ENCODE results near the gene SHE.

The SHE gene

DNA sequence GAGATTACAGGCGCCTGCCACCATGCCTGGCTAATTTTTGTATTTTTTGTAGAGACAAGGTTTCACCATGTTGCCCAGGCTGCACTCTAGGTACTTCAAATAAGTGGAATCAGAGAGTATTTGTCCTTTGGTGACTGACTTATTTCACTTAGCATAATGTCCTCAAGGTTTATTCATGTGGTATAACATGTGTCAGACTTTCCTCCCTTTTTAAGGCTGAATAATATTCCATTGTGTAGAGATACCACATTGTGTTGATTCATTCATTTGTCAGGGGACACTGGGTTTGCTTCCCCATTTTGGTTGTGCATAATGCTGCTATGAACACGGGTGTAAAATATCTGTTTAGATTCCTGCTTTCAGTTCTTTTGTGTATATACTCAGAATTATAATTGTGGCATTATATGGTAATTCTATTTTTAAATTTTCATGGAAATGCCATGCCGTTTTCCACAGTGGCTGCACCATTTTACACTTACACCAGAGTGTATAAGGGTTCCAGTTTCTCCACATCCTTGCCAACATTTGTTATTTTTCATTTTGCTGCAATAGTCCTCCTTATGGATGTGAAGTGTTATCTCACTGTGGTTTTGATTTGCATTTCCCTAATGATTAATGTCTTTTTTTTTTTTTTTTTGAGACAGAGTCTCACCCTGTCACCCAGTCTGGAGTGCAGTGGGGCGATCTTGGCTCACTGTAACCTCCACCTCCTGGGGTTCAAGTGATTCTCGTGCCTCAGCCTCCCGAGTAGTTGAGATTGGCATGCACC is 62.0 kb downstream of the SHE start:
- TF ChIP-seq TAF1 (IDR thresholded peaks at IDR 0.05; ENCODE audit: borderline replicate concordance, low read depth, low read length) (no peak), POLR2AphosphoS5 (IDR thresholded peaks at IDR 0.05; ENCODE audit: low read depth, low read length) (no peak), POLR2A (IDR thresholded peaks at IDR 0.05; ENCODE audit: low read depth, low read length) (no peak)
- no peak for DNase-seq (ENCODE audit: insufficient read length)
- FAIRE-seq: peak; percentile 54

DNA sequence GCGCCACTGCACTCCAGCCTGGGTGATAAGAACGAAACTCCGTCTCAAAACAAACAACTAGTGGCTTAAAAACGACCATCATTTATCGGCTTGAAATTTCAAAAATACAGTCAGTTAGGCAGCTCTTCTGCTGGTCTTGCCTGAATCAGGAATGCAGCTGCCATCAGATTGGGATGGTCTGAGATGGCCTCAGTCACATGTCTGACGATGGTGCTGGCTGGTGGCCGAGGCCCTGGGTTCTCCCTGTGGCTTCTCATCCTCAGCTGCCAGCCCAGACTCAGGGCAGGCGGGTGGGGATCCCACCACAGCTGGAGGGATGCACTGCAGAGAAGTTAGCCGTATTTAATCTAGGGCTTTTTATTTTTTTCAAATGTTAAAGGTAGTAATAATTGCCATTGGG is 65.8 kb downstream of the SHE start:
- TF ChIP-seq POLR2A (IDR thresholded peaks at IDR 0.05; ENCODE audit: low read depth, low read length): no peak
- TF ChIP-seq POLR2AphosphoS5 (IDR thresholded peaks at IDR 0.05; ENCODE audit: low read depth, low read length): no peak
- no peak for TF ChIP-seq TAF1 (IDR thresholded peaks at IDR 0.05; ENCODE audit: borderline replicate concordance, low read depth, low read length)
- FAIRE-seq (no peak), DNase-seq (ENCODE audit: insufficient read length) (no peak)

GRCh38 chr1:154435599-154436200 is 66.5 kb downstream of the SHE start:
- FAIRE-seq (no peak), DNase-seq (ENCODE audit: insufficient read length) (no peak)
- TF ChIP-seq TAF1 (IDR thresholded peaks at IDR 0.05; ENCODE audit: borderline replicate concordance, low read depth, low read length) (no peak), POLR2AphosphoS5 (IDR thresholded peaks at IDR 0.05; ENCODE audit: low read depth, low read length) (no peak), POLR2A (IDR thresholded peaks at IDR 0.05; ENCODE audit: low read depth, low read length) (no peak)

DNA sequence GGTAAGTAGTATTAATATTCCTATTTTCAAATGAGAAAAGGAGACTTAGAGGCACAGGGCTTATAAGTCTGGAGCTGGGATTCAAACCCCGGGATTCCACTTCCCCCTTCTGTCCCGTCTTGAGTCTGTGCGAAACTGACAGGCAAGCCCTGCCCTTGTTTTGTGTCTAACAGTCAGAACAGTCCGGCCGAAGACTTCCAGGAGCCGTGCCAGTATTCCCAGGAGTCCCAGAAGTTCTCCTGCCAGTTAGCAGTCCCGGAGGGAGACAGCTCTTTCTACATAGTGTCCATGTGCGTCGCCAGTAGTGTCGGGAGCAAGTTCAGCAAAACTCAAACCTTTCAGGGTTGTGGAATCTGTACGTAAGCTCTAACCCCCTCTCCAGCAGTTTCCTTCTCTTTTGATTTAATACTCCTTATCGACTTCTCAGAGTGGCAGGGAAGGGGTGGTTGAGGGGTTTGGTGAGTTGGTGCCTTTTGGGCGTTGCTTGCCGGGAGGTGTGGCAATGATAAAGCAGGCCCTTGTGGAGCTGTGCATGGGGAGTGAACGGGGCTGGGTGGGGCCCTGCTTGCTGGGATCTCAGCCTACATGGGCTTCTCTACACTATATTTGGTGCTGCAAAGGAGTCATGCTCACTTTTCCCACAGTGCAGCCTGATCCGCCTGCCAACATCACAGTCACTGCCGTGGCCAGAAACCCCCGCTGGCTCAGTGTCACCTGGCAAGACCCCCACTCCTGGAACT is 67.7 kb downstream of the SHE start:
- TF ChIP-seq POLR2AphosphoS5 (IDR thresholded peaks at IDR 0.05; ENCODE audit: low read depth, low read length): no peak
- no peak for TF ChIP-seq TAF1 (IDR thresholded peaks at IDR 0.05; ENCODE audit: borderline replicate concordance, low read depth, low read length)
- no peak for TF ChIP-seq POLR2A (IDR thresholded peaks at IDR 0.05; ENCODE audit: low read depth, low read length)
- DNase-seq (ENCODE audit: insufficient read length) (no peak), FAIRE-seq (no peak)

DNA sequence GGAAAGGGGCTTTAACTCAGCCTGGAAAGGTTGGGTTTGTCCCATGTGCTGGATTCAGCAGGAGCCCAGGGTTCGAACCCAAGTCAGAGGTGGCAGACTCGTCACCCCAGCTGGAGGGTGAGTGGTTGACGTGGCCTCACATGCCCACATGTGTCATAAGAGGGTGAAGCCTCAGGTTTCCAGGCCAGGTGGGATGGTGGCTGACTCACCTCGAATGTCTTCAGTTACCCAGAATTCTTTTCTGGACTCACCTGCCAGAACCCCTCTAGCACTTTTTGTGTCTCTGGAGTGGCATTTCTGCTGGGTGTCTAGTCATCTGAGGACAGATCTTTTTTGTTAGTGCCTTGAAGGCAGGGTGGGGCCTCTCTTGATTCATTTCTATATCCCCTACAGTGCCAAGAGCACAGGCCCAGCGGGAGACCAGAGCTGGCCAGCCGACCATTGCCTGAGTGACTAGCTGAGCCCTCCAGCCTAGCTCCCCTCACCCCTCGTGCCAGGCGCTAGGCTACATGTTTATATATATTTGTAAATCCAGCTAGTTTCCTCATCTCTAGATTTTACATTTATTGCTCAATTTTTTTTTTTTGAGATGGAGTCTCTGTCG is 68.9 kb downstream of the SHE start:
- no peak for FAIRE-seq
- TF ChIP-seq POLR2A (IDR thresholded peaks at IDR 0.05; ENCODE audit: low read depth, low read length) (no peak), POLR2AphosphoS5 (IDR thresholded peaks at IDR 0.05; ENCODE audit: low read depth, low read length) (no peak), TAF1 (IDR thresholded peaks at IDR 0.05; ENCODE audit: borderline replicate concordance, low read depth, low read length) (no peak)
- DNase-seq (ENCODE audit: insufficient read length): no peak

- no peak for TF ChIP-seq TAF1 (IDR thresholded peaks at IDR 0.05; ENCODE audit: borderline replicate concordance, low read depth, low read length)
- no peak for TF ChIP-seq POLR2AphosphoS5 (IDR thresholded peaks at IDR 0.05; ENCODE audit: low read depth, low read length)
- no peak for TF ChIP-seq POLR2A (IDR thresholded peaks at IDR 0.05; ENCODE audit: low read depth, low read length)
- no peak for FAIRE-seq
- no peak for DNase-seq (ENCODE audit: insufficient read length)
Measured at GRCh38 chr1:154431586-154432373, 70.4 kb downstream of the SHE start.

DNA sequence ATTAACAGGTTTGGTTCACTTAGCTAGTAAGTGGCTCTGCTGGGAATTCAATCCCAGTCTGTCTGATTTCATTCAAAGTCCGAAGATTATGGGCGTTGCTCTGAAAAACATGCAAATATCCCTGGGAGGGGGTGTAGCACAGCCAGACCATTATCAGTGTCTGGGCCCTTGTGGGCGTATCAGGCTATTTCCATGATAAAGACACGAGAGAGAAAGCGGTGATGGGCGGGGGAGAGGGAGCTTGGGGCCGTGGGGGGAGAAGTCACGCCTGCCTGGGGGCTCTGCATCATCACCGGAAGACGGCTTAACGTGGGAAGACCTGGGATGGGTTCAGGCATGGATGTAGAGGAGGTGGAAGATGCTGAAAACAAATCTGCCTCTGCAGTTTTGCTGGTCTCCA is 71.3 kb downstream of the SHE start:
- no peak for DNase-seq (ENCODE audit: insufficient read length)
- FAIRE-seq: no peak
- no peak for TF ChIP-seq POLR2A (IDR thresholded peaks at IDR 0.05; ENCODE audit: low read depth, low read length)
- TF ChIP-seq POLR2AphosphoS5 (IDR thresholded peaks at IDR 0.05; ENCODE audit: low read depth, low read length): no peak
- TF ChIP-seq TAF1 (IDR thresholded peaks at IDR 0.05; ENCODE audit: borderline replicate concordance, low read depth, low read length): no peak

DNA sequence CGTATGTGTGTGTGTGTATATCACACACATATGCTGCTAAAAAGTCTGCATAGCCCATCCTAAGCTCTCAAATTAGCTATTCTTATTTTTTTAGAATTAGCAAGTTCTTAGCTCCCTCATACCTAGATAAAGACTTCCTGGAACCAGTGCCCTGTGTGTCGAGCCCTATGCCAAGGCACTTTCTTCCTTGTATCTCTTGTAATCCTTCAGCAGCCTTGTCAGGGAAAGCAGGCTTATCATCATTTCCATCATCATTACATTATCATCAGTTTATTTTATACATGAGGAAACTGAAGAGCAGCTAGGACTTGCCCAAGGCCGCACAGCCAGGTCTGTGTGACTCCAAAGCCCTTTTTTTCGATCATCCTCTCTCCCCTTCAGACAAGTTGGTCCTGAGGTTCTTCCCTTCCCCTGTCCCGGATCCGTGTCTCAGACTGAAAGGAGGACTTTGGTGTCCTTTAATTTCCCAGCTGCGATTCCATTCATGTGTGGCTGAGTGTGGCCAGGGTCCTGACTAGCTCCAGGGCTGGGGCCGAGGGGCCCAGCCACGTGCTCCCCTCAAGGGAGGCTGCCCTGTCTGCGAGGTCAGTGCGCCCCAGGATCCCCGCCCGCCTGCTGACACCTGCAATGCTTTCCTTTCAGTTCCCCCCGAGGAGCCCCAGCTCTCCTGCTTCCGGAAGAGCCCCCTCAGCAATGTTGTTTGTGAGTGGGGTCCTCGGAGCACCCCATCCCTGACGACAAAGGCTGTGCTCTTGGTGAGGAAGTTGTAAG is 72.2 kb downstream of the SHE start:
- no peak for DNase-seq (ENCODE audit: insufficient read length)
- TF ChIP-seq POLR2A (IDR thresholded peaks at IDR 0.05; ENCODE audit: low read depth, low read length) (no peak), POLR2AphosphoS5 (IDR thresholded peaks at IDR 0.05; ENCODE audit: low read depth, low read length) (no peak), TAF1 (IDR thresholded peaks at IDR 0.05; ENCODE audit: borderline replicate concordance, low read depth, low read length) (no peak)
- FAIRE-seq: no peak
